Pancreas (tissue), 10 donors: ENCODE results near the gene PIGV. TPM values are rescaled to one million over a fixed set of nuclear protein-coding genes. Genes with fewer than 3 reads are reported as not detected.

Experiments used
- ATAC-seq, 4 donors: fragments of 200-7000 bp; cut with Tn5 transposase; one replicate each; pipeline versions ENCODE4 v1.8.0 to v1.9.1; 2020; ENCODE audit warnings: mild to moderate bottlenecking in 4 of 4, moderate library complexity in 4 of 4
- DNase-seq, 6 donors: peaks; one replicate each; pipeline ENCODE4 v3.0.0-alpha.2; 2020
- FAIRE-seq: peaks from 2 replicates; lab custom pipeline; 2012; peaks lifted over from hg19 to GRCh38; lab: Jason Lieb, UNC
- H3K27ac ChIP-seq, 4 donors: fragments of 200-600 bp; sonication (generic); 1 replicate in 3 of 4; 2 replicates in 1 of 4; pipeline versions ENCODE4 v1.5.0 to v1.8.0; 2020
- H3K27me3 ChIP-seq, 4 donors: fragments of 200-600 bp; one replicate each; pipeline ENCODE4 v1.8.0; 2021
- H3K36me3 ChIP-seq, 3 donors: fragments of 200-600 bp; sonication (generic) in 1 of 3; one replicate each; pipeline versions ENCODE4 v1.5.0 to v1.8.0; 2020 to 2021
- H3K4me1 ChIP-seq, 3 donors: fragments of 200-600 bp; one replicate each; pipeline ENCODE4 v1.8.0; 2021
- H3K4me3 ChIP-seq, 4 donors: fragments of 200-600 bp; sonication (generic) in 2 of 4; one replicate each; pipeline versions ENCODE4 v1.5.0 to v1.8.0; 2020 to 2021
- H3K9me3 ChIP-seq, 4 donors: fragments of 200-600 bp; one replicate each; pipeline ENCODE4 v1.8.0; 2021
- WGBS, 2 donors: extraction: QIAGEN DNeasy Blood & Tissue Kit; methylation state at CpG; one replicate each; pipeline ENCODE4 v1.1.7; 2013; 5-methylcytosine and 5-hydroxymethylcytosine counted together
- intact Hi-C, 3 donors: fragments of 100-400 bp; cut with DNase I; formaldehyde crosslinking; loops; one replicate each; pipeline versions ENCODE4 v1.11.1 to v1.14.2; 2022
- polyA plus RNA-seq, 2 donors: library from polyadenylated mRNA; stranded (reverse); fragments of 200-250 nt; gene quantifications; one replicate each; pipeline ENCODE4 v1.2.3, GENCODE V29; 2013
- total RNA-seq, 6 donors: library from RNA; stranded (reverse); fragmentation: NEBNext Ultra II Directional in 4 of 6; extraction: Animal tissue kit (Norgen Biotek cat#: 25700) in 4 of 6; gene quantifications; one replicate each; pipeline versions ENCODE4 v1.2.1 to v1.2.4, GENCODE V29; 2021 to 2023
- TF ChIP-seq, protein P1 (sequence below), 4 donors: fragments of 200-600 bp; sonication (generic) in 3 of 4; IDR thresholded peaks; one replicate each; pipeline versions ENCODE4 v1.5.0 to v1.8.0; 2021; ENCODE audit warnings: antibody characterized with exemption in 4 of 4
- donor health status: healthy with polysubstance abuse.
- donor health status: DM: no; HTN: no; CAD: no; lungs with moderate emphysema.
- donor health status: DM: no; HTN: no; CAD: no.
- donor health status: control.
- donor health status: control.
- donor health status: Bipolar disorder and iron deficiency.
- donor health status: DM: yes; HTN: yes; CAD: no.
- donor health status: DM: no; HTN: no; CAD: no.
- donor health status: DM: no; HTN: no; CAD: no.
- donor health status: DM: yes; HTN: yes; CAD: no.

PIGV gene
- total and polyA plus RNA-seq, 8 donors = 3.3 to 9.5 (median 6.5) TPM

DNA sequence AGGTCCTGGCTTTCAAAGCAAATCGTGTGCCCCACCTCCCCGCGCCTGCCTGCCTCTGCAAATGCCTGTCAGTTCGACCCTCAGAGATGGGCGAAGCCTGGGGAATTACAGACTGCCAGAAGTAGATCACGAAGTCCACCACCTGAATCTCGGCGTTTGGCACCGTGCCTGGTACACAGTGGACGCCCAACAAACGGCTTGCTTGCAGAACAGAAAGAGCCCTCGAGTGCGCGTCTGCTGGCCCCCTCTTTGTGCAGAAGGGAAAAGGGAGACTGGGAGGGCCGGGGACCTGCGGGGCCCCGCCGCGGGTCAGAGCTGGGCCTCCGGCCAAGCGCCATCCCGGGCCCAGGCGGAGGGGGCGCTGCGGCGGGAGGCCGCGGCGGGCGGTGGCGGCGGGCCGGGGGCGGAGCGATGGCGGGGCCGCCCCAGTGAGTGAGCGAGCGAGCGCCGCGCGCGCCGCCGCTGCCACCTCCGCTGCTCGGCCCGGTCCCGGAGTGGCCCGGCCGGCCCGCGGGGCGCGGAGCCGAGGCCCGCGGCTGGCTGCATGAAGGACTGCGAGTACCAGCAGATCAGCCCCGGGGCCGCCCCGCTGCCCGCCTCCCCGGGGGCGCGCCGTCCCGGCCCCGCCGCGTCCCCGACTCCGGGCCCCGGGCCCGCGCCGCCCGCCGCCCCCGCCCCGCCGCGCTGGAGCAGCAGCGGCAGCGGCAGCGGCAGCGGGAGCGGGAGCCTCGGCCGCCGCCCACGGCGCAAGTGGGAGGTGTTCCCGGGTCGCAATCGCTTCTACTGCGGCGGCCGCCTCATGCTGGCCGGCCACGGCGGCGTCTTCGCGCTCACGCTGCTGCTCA, 38.7 kb downstream of the PIGV start, which contains the start of gene ZDHHC18:
Gene ZDHHC18 (plus strand): TSS at position 428 of the 845 bp plus-strand sequence. CDS start 117 bp downstream, at position 545.
- DNase-seq = peak; percentile 61 to 90 (median 79)
- no peak for FAIRE-seq
- ATAC-seq = peak; percentile 91 to 96 (median 92)
- TF ChIP-seq, protein P1, sequence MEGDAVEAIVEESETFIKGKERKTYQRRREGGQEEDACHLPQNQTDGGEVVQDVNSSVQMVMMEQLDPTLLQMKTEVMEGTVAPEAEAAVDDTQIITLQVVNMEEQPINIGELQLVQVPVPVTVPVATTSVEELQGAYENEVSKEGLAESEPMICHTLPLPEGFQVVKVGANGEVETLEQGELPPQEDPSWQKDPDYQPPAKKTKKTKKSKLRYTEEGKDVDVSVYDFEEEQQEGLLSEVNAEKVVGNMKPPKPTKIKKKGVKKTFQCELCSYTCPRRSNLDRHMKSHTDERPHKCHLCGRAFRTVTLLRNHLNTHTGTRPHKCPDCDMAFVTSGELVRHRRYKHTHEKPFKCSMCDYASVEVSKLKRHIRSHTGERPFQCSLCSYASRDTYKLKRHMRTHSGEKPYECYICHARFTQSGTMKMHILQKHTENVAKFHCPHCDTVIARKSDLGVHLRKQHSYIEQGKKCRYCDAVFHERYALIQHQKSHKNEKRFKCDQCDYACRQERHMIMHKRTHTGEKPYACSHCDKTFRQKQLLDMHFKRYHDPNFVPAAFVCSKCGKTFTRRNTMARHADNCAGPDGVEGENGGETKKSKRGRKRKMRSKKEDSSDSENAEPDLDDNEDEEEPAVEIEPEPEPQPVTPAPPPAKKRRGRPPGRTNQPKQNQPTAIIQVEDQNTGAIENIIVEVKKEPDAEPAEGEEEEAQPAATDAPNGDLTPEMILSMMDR (IDR thresholded peaks at IDR 0.05) = peak in 3 of 4 donors; percentile 20 to 21 (median 20)
- H3K27me3 ChIP-seq = no peaks in the 10 kb centered on the region
- no peaks in the 10 kb centered on the region for H3K9me3 ChIP-seq
- 0 to 1% methylated on average over 33 to 107 of the region's 107 CpGs for WGBS, 2 donors
- no peaks in the 10 kb centered on the region for H3K36me3 ChIP-seq
- H3K27ac ChIP-seq = peak within 1 kb of the TSS; percentile 42 to 78 (median 59)
- peaks cover 0 to 12% (median 5%) of the 10 kb centered on the region in 3 donors for H3K4me1 ChIP-seq
- H3K4me3 ChIP-seq = peak within 1 kb of the TSS; percentile 39 to 70 (median 58)
- intact Hi-C loops = no loop called here

DNA sequence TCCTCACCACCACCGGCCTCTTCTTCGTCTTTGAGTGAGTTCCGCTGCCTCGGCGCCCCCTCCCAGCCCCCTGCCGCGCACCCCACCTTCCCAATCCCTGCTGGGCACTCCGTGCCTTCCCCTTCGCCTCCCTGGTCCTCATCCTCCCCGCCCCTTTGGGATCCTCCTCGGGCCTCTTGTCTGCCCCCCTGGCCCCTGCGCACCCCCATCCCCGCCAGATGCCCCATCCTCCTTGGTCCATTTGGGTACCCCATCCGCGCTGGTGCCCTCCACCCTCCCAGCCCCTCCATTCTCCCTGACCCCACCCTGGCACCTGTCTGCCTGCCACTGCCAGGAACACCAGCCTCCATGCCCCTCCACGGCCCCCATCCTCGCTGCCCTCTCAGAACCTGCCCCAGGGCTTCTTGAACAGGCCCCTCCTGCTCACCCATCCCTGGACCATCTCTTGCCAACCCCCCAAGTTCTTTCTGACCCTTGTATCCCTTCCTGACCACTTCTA, 39.4 kb downstream of the PIGV start:
- ATAC-seq (no peak), DNase-seq (peak in 1 of 6 donors; percentile 77), FAIRE-seq (no peak)
- TF ChIP-seq, protein P1 (IDR thresholded peaks at IDR 0.05) = no peak
- WGBS, 2 donors = 1 to 4% methylated on average over 12 to 17 of the region's 17 CpGs
- Histone ChIP-seq H3K9me3 (no peaks in the 10 kb centered on the region), H3K36me3 (no peaks in the 10 kb centered on the region), H3K27me3 (no peaks in the 10 kb centered on the region), H3K27ac (peak overlapping the region in 1 of 4 donors; percentile 22), H3K4me1 (peaks cover 0 to 12% (median 5%) of the 10 kb centered on the region in 3 donors), H3K4me3 (peak overlapping the region; percentile 39 to 70 (median 58))
- intact Hi-C loops = no loop called here

DNA sequence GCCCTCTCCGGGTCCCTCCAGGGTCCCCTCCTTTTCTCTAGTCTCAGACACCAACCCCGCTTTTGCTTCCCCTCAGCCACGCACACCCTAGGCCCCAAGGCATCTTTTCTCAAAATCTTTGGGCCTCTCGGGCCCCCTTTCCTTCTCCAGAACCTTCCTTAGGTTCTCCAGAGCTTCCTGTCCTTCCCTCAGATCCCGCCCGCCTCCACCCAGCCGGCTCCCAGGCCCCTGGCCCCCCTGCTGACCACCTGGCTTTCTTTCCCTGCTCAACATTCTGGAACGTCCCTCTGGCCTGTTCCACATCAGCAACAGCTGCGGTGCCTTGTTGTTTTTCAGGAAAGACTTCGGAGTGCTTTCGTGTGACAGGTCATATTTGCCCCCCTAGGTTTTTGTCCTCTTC, 39.9 kb downstream of the PIGV start:
- no peaks in the 10 kb centered on the region for H3K9me3 ChIP-seq
- no peak overlapping the region for H3K27ac ChIP-seq
- intact Hi-C loops = no loop called here
- peaks cover 0 to 2% (median 0%) of the 10 kb centered on the region in 3 donors for H3K36me3 ChIP-seq
- peak in 1 of 4 donors; percentile 5 for ATAC-seq
- no peaks in the 10 kb centered on the region for H3K27me3 ChIP-seq
- 28 to 35% methylated on average over 11 of the region's 11 CpGs for WGBS, 2 donors
- H3K4me1 ChIP-seq = peaks cover 0 to 12% (median 5%) of the 10 kb centered on the region in 3 donors
- TF ChIP-seq, protein P1 (IDR thresholded peaks at IDR 0.05) = no peak
- peak overlapping the region in 3 of 4 donors; percentile 39 to 70 (median 69) for H3K4me3 ChIP-seq
- DNase-seq = no peak
- FAIRE-seq = no peak

DNA sequence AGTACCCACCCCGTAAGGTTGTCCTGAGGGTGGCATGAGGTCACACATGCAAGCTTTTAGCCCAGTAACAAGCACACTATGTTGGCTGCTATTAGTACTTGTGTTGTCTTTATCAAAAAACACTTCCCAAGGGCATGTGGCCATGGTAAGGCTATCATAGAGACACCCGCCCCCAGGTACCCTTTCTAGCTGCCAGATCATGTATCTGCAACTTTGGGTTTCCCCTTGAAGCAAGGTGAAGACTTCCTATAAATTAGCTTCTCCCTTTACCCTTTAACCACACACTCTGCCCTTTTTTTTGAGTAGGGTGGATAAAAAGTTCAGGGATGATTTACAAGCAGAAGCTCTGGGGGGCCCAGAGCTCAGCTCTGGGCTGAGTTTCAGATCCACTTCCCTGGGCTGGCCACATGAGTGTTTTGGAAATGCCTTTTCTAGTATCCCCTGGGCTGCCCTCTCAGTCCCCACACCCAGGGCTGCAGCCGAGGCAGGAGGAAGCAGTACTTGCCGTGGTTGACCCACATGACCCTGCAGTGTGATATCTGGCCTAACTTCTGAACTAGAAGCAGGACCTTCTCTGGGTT, 40.8 kb downstream of the PIGV start:
- TF ChIP-seq, protein P1 (IDR thresholded peaks at IDR 0.05) = no peak
- Histone ChIP-seq H3K9me3 (no peaks in the 10 kb centered on the region), H3K27me3 (no peaks in the 10 kb centered on the region), H3K36me3 (peaks cover 0 to 10% (median 0%) of the 10 kb centered on the region in 3 donors), H3K4me1 (peaks cover 0 to 12% (median 5%) of the 10 kb centered on the region in 3 donors), H3K27ac (no peak overlapping the region), H3K4me3 (no peak overlapping the region)
- ATAC-seq (peak in 1 of 4 donors; percentile 40), FAIRE-seq (no peak), DNase-seq (no peak)
- 57 to 62% methylated on average over 4 of the region's 4 CpGs for WGBS, 2 donors
- intact Hi-C loops = no loop called here
